Neural cell (in vitro differentiated cells): ENCODE results near the gene GRM4.

ENCODE experiments used
- EP300 ChIP-seq: fragments of 450-650 bp; conservative IDR thresholded peaks from 2 replicates; pipeline ENCODE4 v1.6.1; 2014; ENCODE audit warnings: antibody characterized with exemption, mild to moderate bottlenecking, moderate library complexity; ENCODE audit not compliant: poor library complexity, severe bottlenecking
- EZH2 ChIP-seq: fragments of 200-600, 300-800 bp; shearing (Covaris generic), sonication (generic); IDR thresholded peaks from 2 replicates; pipeline ENCODE4 v1.6.1; 2014; ENCODE audit warnings: antibody characterized with exemption, low read length, borderline replicate concordance, mild to moderate bottlenecking; ENCODE audit not compliant: insufficient read depth, poor library complexity, severe bottlenecking
- MXI1 ChIP-seq: fragments of 450-650 bp; conservative IDR thresholded peaks from 2 replicates; pipeline ENCODE4 v1.6.1; 2014; ENCODE audit warnings: antibody characterized with exemption, mild to moderate bottlenecking; ENCODE audit not compliant: poor library complexity, severe bottlenecking
- RAD21 ChIP-seq: fragments of 450-650 bp; conservative IDR thresholded peaks from 2 replicates; pipeline ENCODE4 v1.6.1; 2014; ENCODE audit warnings: antibody characterized with exemption, mild to moderate bottlenecking, moderate library complexity
- TAF1 ChIP-seq: IDR thresholded peaks from 2 replicates; pipeline ENCODE4 v1.6.1; 2012; ENCODE audit warnings: low read depth
- TF ChIP-seq, protein P1 (sequence below): fragments of 450-650 bp; IDR thresholded peaks from 2 replicates; pipeline ENCODE4 v1.5.1; 2014; ENCODE audit warnings: antibody characterized with exemption, mild to moderate bottlenecking, moderate library complexity; ENCODE audit not compliant: poor library complexity, severe bottlenecking

DNA sequence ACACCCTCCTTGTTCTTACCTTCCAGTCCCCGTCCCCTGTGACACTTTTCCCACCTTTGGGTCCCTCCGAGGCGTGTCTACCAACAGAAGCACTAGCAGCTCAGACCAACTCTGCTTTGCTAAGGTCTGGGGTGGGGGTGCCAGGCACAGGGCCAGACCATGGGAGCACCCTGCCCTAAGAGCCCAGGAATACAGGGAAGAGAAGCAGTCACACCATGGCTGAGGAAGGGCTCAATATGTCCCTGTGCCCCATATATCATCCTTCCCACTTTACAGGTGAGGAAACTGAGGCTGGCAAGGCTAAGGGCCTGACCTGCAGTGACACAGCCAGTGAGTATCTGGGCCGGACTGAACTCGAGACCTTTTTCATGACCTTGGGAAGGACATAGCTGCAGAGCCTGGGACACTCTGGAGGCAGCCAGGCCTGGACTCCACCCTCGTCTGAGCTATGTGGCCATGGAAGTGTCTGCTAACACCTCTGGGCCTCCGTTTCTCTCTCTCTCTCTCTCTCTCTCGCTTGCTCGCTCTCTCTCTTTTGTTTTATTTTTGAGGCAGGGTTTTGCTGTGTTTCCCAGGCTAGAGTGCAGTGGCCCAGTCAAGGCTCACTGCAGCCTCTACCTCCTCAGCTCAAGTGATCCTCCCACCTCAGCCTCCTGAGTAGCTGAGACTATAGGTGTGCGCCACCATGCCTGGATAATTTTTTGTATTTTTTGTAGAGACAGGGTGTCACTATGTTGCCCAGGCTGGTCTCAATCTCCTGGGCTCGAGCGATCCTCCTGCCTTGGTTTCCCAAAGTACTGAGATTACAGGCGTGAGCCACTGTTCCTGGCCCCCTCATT, 156.7 kb downstream of the GRM4 start:
- no peak for TF ChIP-seq MXI1
- TF ChIP-seq, protein P1, sequence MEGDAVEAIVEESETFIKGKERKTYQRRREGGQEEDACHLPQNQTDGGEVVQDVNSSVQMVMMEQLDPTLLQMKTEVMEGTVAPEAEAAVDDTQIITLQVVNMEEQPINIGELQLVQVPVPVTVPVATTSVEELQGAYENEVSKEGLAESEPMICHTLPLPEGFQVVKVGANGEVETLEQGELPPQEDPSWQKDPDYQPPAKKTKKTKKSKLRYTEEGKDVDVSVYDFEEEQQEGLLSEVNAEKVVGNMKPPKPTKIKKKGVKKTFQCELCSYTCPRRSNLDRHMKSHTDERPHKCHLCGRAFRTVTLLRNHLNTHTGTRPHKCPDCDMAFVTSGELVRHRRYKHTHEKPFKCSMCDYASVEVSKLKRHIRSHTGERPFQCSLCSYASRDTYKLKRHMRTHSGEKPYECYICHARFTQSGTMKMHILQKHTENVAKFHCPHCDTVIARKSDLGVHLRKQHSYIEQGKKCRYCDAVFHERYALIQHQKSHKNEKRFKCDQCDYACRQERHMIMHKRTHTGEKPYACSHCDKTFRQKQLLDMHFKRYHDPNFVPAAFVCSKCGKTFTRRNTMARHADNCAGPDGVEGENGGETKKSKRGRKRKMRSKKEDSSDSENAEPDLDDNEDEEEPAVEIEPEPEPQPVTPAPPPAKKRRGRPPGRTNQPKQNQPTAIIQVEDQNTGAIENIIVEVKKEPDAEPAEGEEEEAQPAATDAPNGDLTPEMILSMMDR: no peak
- TF ChIP-seq EZH2: no peak
- no peak for TF ChIP-seq EP300
- TF ChIP-seq TAF1: no peak
- TF ChIP-seq RAD21: no peak
